Spleen (tissue), 11 donors: ENCODE results near the gene MUSK. TPM values are rescaled to one million over a fixed set of nuclear protein-coding genes. Genes with fewer than 3 reads are reported as not detected.

Experiments used
- DNase-seq: peaks from one replicate; pipeline ENCODE4 v3.0.0-alpha.2; 2020
- H3K27ac ChIP-seq, 8 donors: fragments of 200-600 bp; sonication (generic) in 7 of 8; 1 replicate in 4 of 8; 2 replicates in 4 of 8; pipeline versions ENCODE4 v1.5.0 to v1.8.0; 2016 to 2021; ENCODE audit warnings: inconsistent platforms in 4 of 8, mild to moderate bottlenecking in 4 of 8, moderate library complexity in 1 of 8
- H3K27me3 ChIP-seq, 7 donors: fragments of 200-600 bp; sonication (generic) in 6 of 7; replicated peaks in 1 of 7; 1 replicate in 4 of 7; 2 replicates in 3 of 7; pipeline versions ENCODE4 v1.5.0 to v1.8.0; 2016 to 2021; ENCODE audit warnings: inconsistent platforms in 3 of 7, mild to moderate bottlenecking in 1 of 7
- H3K36me3 ChIP-seq, 6 donors: fragments of 200-600 bp; sonication (generic) in 5 of 6; 1 replicate in 4 of 6; 2 replicates in 2 of 6; pipeline versions ENCODE4 v1.5.0 to v1.8.0; 2016 to 2021; ENCODE audit warnings: inconsistent platforms in 2 of 6
- H3K4me1 ChIP-seq, 6 donors: fragments of 200-600 bp; sonication (generic) in 5 of 6; 1 replicate in 3 of 6; 2 replicates in 3 of 6; pipeline versions ENCODE4 v1.5.0 to v1.8.0; 2016 to 2021; ENCODE audit warnings: inconsistent platforms in 3 of 6
- H3K4me3 ChIP-seq, 8 donors: fragments of 200-600 bp; sonication (generic) in 7 of 8; 1 replicate in 4 of 8; 2 replicates in 4 of 8; pipeline versions ENCODE4 v1.5.0 to v1.8.0; 2016 to 2021; ENCODE audit warnings: inconsistent platforms in 4 of 8, mild to moderate bottlenecking in 4 of 8, moderate library complexity in 2 of 8
- H3K9me3 ChIP-seq, 8 donors: fragments of 200-600 bp; sonication (generic) in 7 of 8; 1 replicate in 4 of 8; 2 replicates in 4 of 8; pipeline versions ENCODE4 v1.5.0 to v1.8.0; 2016 to 2021; ENCODE audit warnings: inconsistent platforms in 4 of 8
- POLR2A ChIP-seq, 3 donors: fragments of 450-650 bp; IDR thresholded peaks; one replicate each; pipeline ENCODE4 v1.5.1; 2017; ENCODE audit warnings: antibody characterized with exemption in 3 of 3, mild to moderate bottlenecking in 1 of 3
- POLR2AphosphoS5 ChIP-seq, 3 donors: sonication (generic); formaldehyde crosslinking; IDR thresholded peaks; one replicate each; pipeline ENCODE4 v1.5.1; 2017; ENCODE audit warnings: antibody characterized with exemption in 3 of 3
- WGBS, 5 donors: extraction: QIAGEN DNeasy Blood & Tissue Kit in 3 of 5; methylation state at CpG; one replicate each; pipeline versions ENCODE4 v1.1.5 to v1.1.7; 2013 to 2018; 5-methylcytosine and 5-hydroxymethylcytosine counted together
- intact Hi-C: fragments of 100-400 bp; cut with DNase I; formaldehyde crosslinking; loops from one replicate; pipeline ENCODE4 v1.15.0; 2023; ENCODE audit warnings: low total_unique reads
- polyA plus RNA-seq, 3 donors: library from polyadenylated mRNA; stranded (reverse); fragments of 200-250 nt; gene quantifications; one replicate each; pipeline ENCODE4 v1.2.1, GENCODE V29; 2013
- total RNA-seq, 7 donors: library from RNA; depleted of rRNA in 3 of 7; stranded (reverse); fragments of >200 nt in 3 of 7; fragmentation: NEBNext Ultra II Directional in 4 of 7; extraction: Animal tissue kit (Norgen Biotek cat#: 25700) in 4 of 7; gene quantifications; one replicate each; pipeline versions ENCODE4 v1.1.0 to v1.2.1, GENCODE V29; 2016 to 2021
- TF ChIP-seq, protein P1 (sequence below), 11 experiments: fragments of 200-600 bp in 7 of 11; fragments of 450-650 bp in 4 of 11; sonication (generic) in 4 of 11; IDR thresholded peaks in 8 of 11; conservative IDR thresholded peaks in 3 of 11; 1 replicate in 7 of 11; 2 replicates in 4 of 11; pipeline versions ENCODE4 v1.4.0 to v1.8.0; 2016 to 2021; ENCODE audit warnings: antibody characterized with exemption in 11 of 11, inconsistent platforms in 4 of 11, mild to moderate bottlenecking in 1 of 11
- donor health status: healthy with polysubstance abuse.
- donor health status: DM: no; HTN: no; CAD: no; lungs with moderate emphysema.
- donor health status: DM: no; HTN: no; CAD: no.
- donor health status: Bipolar disorder and iron deficiency.
- donor health status: healthy.
- donor health status: DM: no; HTN: no; CAD: no.
- donor health status: DM: yes; HTN: yes; CAD: no.

The MUSK gene
- total and polyA plus RNA-seq, 10 donors, result 0.03 to 0.94 (median 0.12) TPM; not detected in 4

DNA sequence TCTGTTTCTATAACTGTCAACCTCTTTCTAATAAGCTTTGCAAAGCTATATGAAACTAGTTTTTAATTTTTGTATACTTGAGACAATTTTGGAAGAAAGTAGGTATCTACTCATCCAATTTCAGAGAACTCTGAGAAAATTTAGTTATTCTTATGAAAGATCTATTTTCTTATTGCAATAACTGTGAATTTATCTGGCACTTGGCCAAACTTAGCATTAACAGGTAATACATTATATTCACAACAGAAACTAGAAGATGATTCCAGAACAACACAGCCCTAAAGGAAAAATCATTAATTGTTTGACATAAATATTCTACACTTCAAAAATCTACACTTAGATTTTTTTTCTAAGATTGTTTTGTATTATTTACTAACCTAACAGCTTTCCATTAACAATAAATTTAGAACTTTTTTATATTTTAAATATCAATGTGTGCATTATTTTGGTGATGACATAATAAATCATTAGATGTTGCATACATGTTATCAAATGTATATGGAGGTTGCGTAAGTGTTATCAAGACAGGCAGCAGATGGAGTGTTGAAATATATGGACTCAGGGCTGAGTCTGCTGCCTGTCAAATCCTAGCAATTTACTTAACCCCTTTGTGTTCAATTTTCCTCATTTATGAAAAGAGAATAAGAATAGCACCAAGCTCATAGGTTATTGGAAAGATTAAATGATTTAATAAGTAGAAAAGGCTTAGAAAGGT, 141.8 kb downstream of the MUSK start:
- no peaks in the 10 kb centered on the region for H3K4me1 ChIP-seq
- no peaks in the 10 kb centered on the region for H3K36me3 ChIP-seq
- intact Hi-C loops, result no loop called here
- H3K27me3 ChIP-seq, result no peaks in the 10 kb centered on the region
- H3K27ac ChIP-seq, result no peak overlapping the region
- DNase-seq, result no peak
- no peak overlapping the region for H3K4me3 ChIP-seq
- TF ChIP-seq, protein P1, sequence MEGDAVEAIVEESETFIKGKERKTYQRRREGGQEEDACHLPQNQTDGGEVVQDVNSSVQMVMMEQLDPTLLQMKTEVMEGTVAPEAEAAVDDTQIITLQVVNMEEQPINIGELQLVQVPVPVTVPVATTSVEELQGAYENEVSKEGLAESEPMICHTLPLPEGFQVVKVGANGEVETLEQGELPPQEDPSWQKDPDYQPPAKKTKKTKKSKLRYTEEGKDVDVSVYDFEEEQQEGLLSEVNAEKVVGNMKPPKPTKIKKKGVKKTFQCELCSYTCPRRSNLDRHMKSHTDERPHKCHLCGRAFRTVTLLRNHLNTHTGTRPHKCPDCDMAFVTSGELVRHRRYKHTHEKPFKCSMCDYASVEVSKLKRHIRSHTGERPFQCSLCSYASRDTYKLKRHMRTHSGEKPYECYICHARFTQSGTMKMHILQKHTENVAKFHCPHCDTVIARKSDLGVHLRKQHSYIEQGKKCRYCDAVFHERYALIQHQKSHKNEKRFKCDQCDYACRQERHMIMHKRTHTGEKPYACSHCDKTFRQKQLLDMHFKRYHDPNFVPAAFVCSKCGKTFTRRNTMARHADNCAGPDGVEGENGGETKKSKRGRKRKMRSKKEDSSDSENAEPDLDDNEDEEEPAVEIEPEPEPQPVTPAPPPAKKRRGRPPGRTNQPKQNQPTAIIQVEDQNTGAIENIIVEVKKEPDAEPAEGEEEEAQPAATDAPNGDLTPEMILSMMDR (IDR thresholded peaks at IDR 0.05 in 8 of 11, conservative IDR thresholded peaks at IDR 0.05 in 3 of 11), result no peak
- no peak for TF ChIP-seq POLR2A (IDR thresholded peaks at IDR 0.05)
- TF ChIP-seq POLR2AphosphoS5 (IDR thresholded peaks at IDR 0.05), result no peak
- no peaks in the 10 kb centered on the region for H3K9me3 ChIP-seq
- WGBS, 5 donors, result 78 to 94% (median 87%) methylated on average over 1 of the region's 1 CpG

DNA sequence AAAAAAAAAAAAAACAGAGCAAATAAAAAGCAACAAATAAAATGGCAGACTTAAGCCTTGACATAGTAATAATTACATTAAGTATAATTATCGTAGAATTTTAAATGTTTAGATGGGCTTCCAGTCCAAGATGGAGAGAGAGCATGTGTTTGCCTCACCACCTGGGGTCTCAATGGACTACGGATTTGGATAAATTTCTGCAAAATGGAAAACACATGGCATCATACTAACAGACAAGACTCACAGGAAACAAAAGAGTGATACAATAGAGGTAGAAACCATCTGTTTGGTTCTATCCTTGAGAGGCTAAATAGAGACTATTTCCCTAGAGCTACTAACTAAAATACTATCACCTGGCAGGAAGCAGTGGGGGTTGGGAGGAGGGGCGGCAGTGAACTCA, 144.3 kb downstream of the MUSK start:
- Histone ChIP-seq H3K36me3 (no peaks in the 10 kb centered on the region), H3K4me1 (no peaks in the 10 kb centered on the region), H3K27ac (no peak overlapping the region), H3K9me3 (no peaks in the 10 kb centered on the region), H3K4me3 (no peak overlapping the region), H3K27me3 (no peaks in the 10 kb centered on the region)
- no peak for DNase-seq
- intact Hi-C loops, result no loop called here
- TF ChIP-seq, protein P1 (IDR thresholded peaks at IDR 0.05 in 8 of 11, conservative IDR thresholded peaks at IDR 0.05 in 3 of 11), result no peak
- no peak for TF ChIP-seq POLR2AphosphoS5 (IDR thresholded peaks at IDR 0.05)
- TF ChIP-seq POLR2A (IDR thresholded peaks at IDR 0.05), result no peak
- 64 to 83% (median 72%) methylated on average over 3 of the region's 3 CpGs for WGBS, 5 donors

DNA sequence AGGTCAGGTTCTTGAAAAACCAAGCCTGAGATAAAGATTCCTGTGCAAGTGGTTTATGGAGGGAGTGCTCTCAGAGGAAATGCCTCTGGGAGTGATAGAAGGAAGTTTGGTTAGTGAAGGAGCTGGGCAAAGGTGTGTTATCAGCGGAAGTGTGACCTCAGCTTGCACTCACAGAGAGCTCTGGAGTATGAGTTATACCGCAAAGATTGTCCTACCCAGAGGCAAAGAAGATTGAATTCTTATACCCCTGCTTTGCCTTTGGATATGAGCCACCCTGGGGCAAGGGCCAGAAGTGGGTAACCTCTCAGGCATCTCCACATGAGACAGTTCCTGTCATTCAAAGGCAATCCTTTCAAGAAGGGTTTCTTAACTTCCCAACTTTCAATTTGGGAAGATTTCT, 145.6 kb downstream of the MUSK start:
- DNase-seq, result no peak
- TF ChIP-seq, protein P1 (IDR thresholded peaks at IDR 0.05 in 8 of 11, conservative IDR thresholded peaks at IDR 0.05 in 3 of 11), result no peak
- no peak for TF ChIP-seq POLR2A (IDR thresholded peaks at IDR 0.05)
- TF ChIP-seq POLR2AphosphoS5 (IDR thresholded peaks at IDR 0.05), result no peak
- 71 to 91% (median 74%) methylated on average over 2 of the region's 2 CpGs for WGBS, 5 donors
- Histone ChIP-seq H3K36me3 (no peaks in the 10 kb centered on the region), H3K27me3 (no peaks in the 10 kb centered on the region), H3K27ac (no peak overlapping the region), H3K9me3 (no peaks in the 10 kb centered on the region), H3K4me3 (no peak overlapping the region), H3K4me1 (no peaks in the 10 kb centered on the region)
- intact Hi-C loops, result no loop called here

DNA sequence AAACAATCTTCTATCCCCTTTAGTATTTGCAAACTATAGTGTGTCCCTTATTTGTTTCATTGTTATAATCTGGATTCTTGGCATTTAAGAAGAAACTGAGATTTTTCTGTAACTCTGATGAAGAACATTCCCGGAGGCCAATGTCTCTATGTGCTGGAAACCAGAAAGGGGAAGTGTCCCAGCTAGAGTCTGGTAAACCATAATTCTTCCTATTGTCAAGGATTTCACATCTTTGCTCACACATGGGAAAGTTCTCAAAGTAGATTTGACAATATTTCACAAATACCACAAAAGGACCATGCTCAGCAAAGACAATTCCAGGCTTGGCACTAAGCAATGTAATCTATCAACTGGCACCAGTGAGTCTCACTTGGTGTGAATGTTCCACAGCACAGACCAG, 146.8 kb downstream of the MUSK start:
- no peak for DNase-seq
- WGBS, 5 donors, result 22 to 44% (median 26%) methylated on average over 1 of the region's 1 CpG
- intact Hi-C loops, result no loop called here
- Histone ChIP-seq H3K27ac (no peak overlapping the region), H3K27me3 (no peaks in the 10 kb centered on the region), H3K4me1 (no peaks in the 10 kb centered on the region), H3K36me3 (no peaks in the 10 kb centered on the region), H3K4me3 (no peak overlapping the region), H3K9me3 (no peaks in the 10 kb centered on the region)
- no peak for TF ChIP-seq POLR2A (IDR thresholded peaks at IDR 0.05)
- TF ChIP-seq, protein P1 (IDR thresholded peaks at IDR 0.05 in 8 of 11, conservative IDR thresholded peaks at IDR 0.05 in 3 of 11), result no peak
- no peak for TF ChIP-seq POLR2AphosphoS5 (IDR thresholded peaks at IDR 0.05)
